Transverse colon (tissue), 4 donors: ENCODE measurements around the gene SNRPB2. TPM values are rescaled to one million over a fixed set of nuclear protein-coding genes. Genes with fewer than 3 reads are reported as not detected.

ENCODE experiments used
- DNase-seq: peaks from one replicate; pipeline ENCODE4 v3.0.0-alpha.2; 2019
- H3K27ac ChIP-seq, 4 donors: fragments of 200-600 bp; sonication (generic); 2 replicates each; pipeline ENCODE4 v1.5.1; 2016 to 2018; ENCODE audit warnings: inconsistent platforms in 4 of 4
- H3K27me3 ChIP-seq: fragments of 200-600 bp; sonication (generic); 2 replicates; pipeline ENCODE4 v1.5.1; 2017; ENCODE audit warnings: inconsistent platforms
- H3K36me3 ChIP-seq, 4 donors: fragments of 200-600 bp; sonication (generic); 2 replicates each; pipeline ENCODE4 v1.5.1; 2017 to 2019; ENCODE audit warnings: inconsistent platforms in 4 of 4
- H3K4me1 ChIP-seq, 4 donors: fragments of 200-600 bp; sonication (generic); 2 replicates each; pipeline ENCODE4 v1.5.1; 2017 to 2020; ENCODE audit warnings: inconsistent platforms in 4 of 4
- H3K4me3 ChIP-seq, 4 donors: fragments of 200-600 bp; sonication (generic); 1 replicate in 1 of 4; 2 replicates in 3 of 4; pipeline versions ENCODE4 v1.5.1 to v1.6.1; 2017 to 2019; ENCODE audit warnings: inconsistent platforms in 4 of 4
- H3K9me3 ChIP-seq, 2 donors: fragments of 200-600 bp; sonication (generic); 2 replicates each; pipeline ENCODE4 v1.5.1; 2017 to 2019; ENCODE audit warnings: inconsistent platforms in 2 of 2
- CTCF ChIP-seq, 5 experiments: fragments of 200-600 bp in 3 of 5; fragments of 450-650 bp in 2 of 5; sonication (generic) in 3 of 5; IDR thresholded peaks; 1 replicate in 2 of 5; 2 replicates in 3 of 5; pipeline ENCODE4 v1.5.1; 2016 to 2017; ENCODE audit warnings: antibody characterized with exemption in 5 of 5, inconsistent platforms in 3 of 5, mild to moderate bottlenecking in 2 of 5, moderate library complexity in 1 of 5
- EP300 ChIP-seq: sonication (generic); formaldehyde crosslinking; IDR thresholded peaks from one replicate; pipeline ENCODE4 v1.6.1; 2017; ENCODE audit warnings: antibody characterized with exemption, low read depth
- POLR2A ChIP-seq: fragments of 450-650 bp; IDR thresholded peaks from one replicate; pipeline ENCODE4 v1.6.1; 2016; ENCODE audit warnings: antibody characterized with exemption, mild to moderate bottlenecking, moderate library complexity
- POLR2AphosphoS5 ChIP-seq, 3 donors: sonication (generic); formaldehyde crosslinking; IDR thresholded peaks; one replicate each; pipeline ENCODE4 v1.6.1; 2016; ENCODE audit warnings: antibody characterized with exemption in 3 of 3
- WGBS, 2 donors: methylation state at CpG; one replicate each; pipeline ENCODE4 v1.1.5; 2018; ENCODE audit warnings: low coverage in 1 of 2; 5-methylcytosine and 5-hydroxymethylcytosine counted together
- in situ Hi-C, 4 donors: fragments of 200-750 bp; cut with MboI; loops; one replicate each; pipeline versions ENCODE4 v1.15.0 to v1.15.1; 2017; ENCODE audit warnings: low sequenced_read_pairs in 3 of 4, low pct_ligation_motif_present in 1 of 4, low pct_unique_long_range_greater_than_20kb in 1 of 4
- intact Hi-C: fragments of 100-400 bp; cut with DNase I; formaldehyde crosslinking; loops from one replicate; pipeline ENCODE4 v1.15.1; 2023; ENCODE audit warnings: low total_unique reads
- total RNA-seq, 4 donors: library from RNA; depleted of rRNA; stranded (reverse); fragments of >200 nt; gene quantifications; one replicate each; pipeline ENCODE4 v1.1.0, GENCODE V29; 2016

The SNRPB2 gene
- 10 to 100 TPM; 20.3 to 52.1 (median 30.9) TPM for total RNA-seq

- Histone ChIP-seq H3K4me1 (peaks cover 0 to 19% (median 12%) of the 10 kb centered on the region in 4 donors), H3K9me3 (no peaks in the 10 kb centered on the region), H3K27me3 (peaks cover 29% of the 10 kb centered on the region), H3K27ac (peak within 1 kb of the TSS; percentile 75 to 92 (median 87)), H3K36me3 (peaks cover 0 to 16% (median 8%) of the 10 kb centered on the region in 4 donors), H3K4me3 (peak within 1 kb of the TSS; percentile 78 to 99 (median 96))
- intact Hi-C loops = no loop called here
- TF ChIP-seq POLR2A (peak; percentile 82), POLR2AphosphoS5 (IDR thresholded peaks at IDR 0.05) (peak; percentile 76 to 90 (median 85)), EP300 (no peak)
- DNase-seq = peak; percentile 93
- 9 to 50% methylated on average over 2 to 54 of the region's 57 CpGs for WGBS, 2 donors
- in situ Hi-C loops = loop anchor here in 1 of 4 donors (25.0 kb wide), 1 partner anchor 218 kb away; no protein-coding TSS in a partner anchor
Measured at GRCh38 chr20:16729565-16730460, at the start of gene SNRPB2. Gene SNRPB2 (plus strand): TSS chr20:16730026. CDS start chr20:16731703, 1,677 bp downstream.

- intact Hi-C loops = no loop called here
Measured at GRCh38 chr20:16684416-16684815, 45.4 kb upstream of the SNRPB2 start.

GRCh38 chr20:16689906-16690305 is 39.9 kb upstream of the SNRPB2 start:
- H3K4me3 ChIP-seq = no peak overlapping the region
- in situ Hi-C loops = no loop called here
- H3K9me3 ChIP-seq = no peaks in the 10 kb centered on the region
- no peak for TF ChIP-seq POLR2AphosphoS5 (IDR thresholded peaks at IDR 0.05)
- no peak for TF ChIP-seq CTCF (IDR thresholded peaks at IDR 0.05)
- no peak for TF ChIP-seq EP300
- TF ChIP-seq POLR2A = no peak
- DNase-seq = no peak
- H3K27ac ChIP-seq = no peak overlapping the region
- H3K36me3 ChIP-seq = no peaks in the 10 kb centered on the region
- no peaks in the 10 kb centered on the region for H3K4me1 ChIP-seq
- 75% methylated on average over 3 of the region's 3 CpGs for WGBS, 2 donors
- H3K27me3 ChIP-seq = no peaks in the 10 kb centered on the region
- intact Hi-C loops = no loop called here

More at GRCh38 chr20:16684416-16684815, 45.4 kb upstream of the SNRPB2 start:
- TF ChIP-seq EP300 = no peak
- in situ Hi-C loops = no loop called here
- Histone ChIP-seq H3K27ac (no peak overlapping the region), H3K9me3 (no peaks in the 10 kb centered on the region), H3K4me1 (no peaks in the 10 kb centered on the region), H3K4me3 (no peak overlapping the region), H3K27me3 (no peaks in the 10 kb centered on the region), H3K36me3 (no peaks in the 10 kb centered on the region)
- no peak for DNase-seq
- 87 to 90% methylated on average over 2 of the region's 2 CpGs for WGBS, 2 donors

GRCh38 chr20:16691381-16691780 is 38.4 kb upstream of the SNRPB2 start:
- Histone ChIP-seq H3K27me3 (no peaks in the 10 kb centered on the region), H3K27ac (no peak overlapping the region), H3K9me3 (no peaks in the 10 kb centered on the region), H3K4me1 (no peaks in the 10 kb centered on the region), H3K36me3 (no peaks in the 10 kb centered on the region), H3K4me3 (no peak overlapping the region)
- in situ Hi-C loops (no loop called here), intact Hi-C loops (no loop called here)
- 70 to 74% methylated on average over 2 of the region's 2 CpGs for WGBS, 2 donors
- TF ChIP-seq POLR2A (no peak), POLR2AphosphoS5 (IDR thresholded peaks at IDR 0.05) (no peak), EP300 (no peak), CTCF (IDR thresholded peaks at IDR 0.05) (no peak)
- DNase-seq = no peak

GRCh38 chr20:16692009-16692408 is 37.8 kb upstream of the SNRPB2 start:
- TF ChIP-seq POLR2A (no peak), POLR2AphosphoS5 (IDR thresholded peaks at IDR 0.05) (no peak), EP300 (no peak), CTCF (IDR thresholded peaks at IDR 0.05) (no peak)
- intact Hi-C loops = no loop called here
- in situ Hi-C loops = no loop called here
- Histone ChIP-seq H3K27me3 (no peaks in the 10 kb centered on the region), H3K4me3 (no peak overlapping the region), H3K9me3 (no peaks in the 10 kb centered on the region), H3K36me3 (no peaks in the 10 kb centered on the region), H3K4me1 (no peaks in the 10 kb centered on the region), H3K27ac (no peak overlapping the region)
- 0 to 46% methylated on average over 1 to 2 of the region's 2 CpGs for WGBS, 2 donors
- DNase-seq = no peak
